Activated CD8-positive, alpha-beta memory T cell treated with anti-CD3 and anti-CD28 coated beads, Interleukin-2, amount 50 U/mL, for 24 hours (primary cell): ENCODE data around the gene SLC48A1.

ENCODE experiments used
- DNase-seq: peaks from one replicate; pipeline ENCODE4 v3.0.0-alpha.2; 2020; ENCODE audit errors: extremely low read depth

SLC48A1 gene

DNA sequence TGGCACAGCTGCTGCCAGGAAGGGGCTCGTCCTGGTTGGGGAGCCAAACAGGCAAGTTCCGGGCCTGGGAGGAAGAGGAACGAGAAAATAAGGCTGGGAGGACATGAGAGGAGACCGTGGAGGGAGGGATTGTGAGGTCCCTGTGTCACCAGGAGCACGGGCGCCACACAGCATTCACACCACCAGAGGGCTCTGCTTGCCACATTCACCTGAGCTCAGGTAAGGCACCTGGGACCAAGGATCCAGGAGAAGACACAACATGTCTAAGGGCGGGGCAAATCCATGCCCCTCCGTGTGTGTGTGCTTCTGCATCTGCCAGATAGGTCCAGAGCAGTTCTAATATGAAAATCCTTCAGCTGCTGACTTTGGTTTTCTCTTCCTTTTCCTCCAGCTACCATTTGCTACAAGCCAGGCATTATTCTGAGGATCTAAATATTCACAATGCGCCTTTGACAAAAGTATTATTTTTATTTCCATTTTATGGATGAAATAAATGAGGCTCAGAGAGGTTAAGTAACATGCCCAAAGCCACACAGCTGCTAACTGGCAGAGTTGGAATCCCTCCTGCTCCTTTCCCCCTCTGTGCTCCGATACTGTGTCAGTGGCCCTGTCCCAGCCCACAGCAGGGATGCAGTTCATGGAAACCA lies 28.9 kb upstream of the SLC48A1 start:
- no peak for DNase-seq

- no peak for DNase-seq
These were observed 28.1 kb upstream of the SLC48A1 start for GRCh38 chr12:47744778-47745436.

DNA sequence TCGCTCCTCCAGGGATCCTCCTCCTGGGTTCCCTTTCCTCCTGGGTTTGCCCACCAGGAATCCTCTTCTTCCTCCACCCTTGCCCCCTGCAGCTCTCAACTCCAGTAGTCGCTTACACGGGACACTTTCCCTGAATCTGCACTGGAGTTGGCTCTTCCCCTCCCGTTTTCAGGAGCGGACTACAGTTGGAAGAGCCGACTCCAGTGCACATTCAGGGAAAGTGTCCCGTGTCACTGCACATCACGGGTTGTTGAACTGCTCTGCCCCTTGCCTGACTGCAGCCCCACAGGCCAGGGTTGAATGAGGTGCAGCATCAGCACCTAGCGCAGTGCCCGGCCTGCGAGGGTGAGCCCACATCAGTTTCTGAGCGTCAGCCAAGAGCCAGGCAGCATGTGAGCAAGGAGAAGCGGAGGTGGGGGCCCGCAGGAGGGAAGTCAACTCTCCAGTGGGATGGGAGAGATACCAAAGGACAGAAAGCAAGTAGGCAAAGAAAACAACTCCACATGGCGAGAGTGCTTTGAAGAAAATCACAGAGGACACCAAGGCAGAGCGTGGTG lies 27.5 kb upstream of the SLC48A1 start:
- no peak for DNase-seq

GRCh38 chr12:47746073-47746472 lies 27.0 kb upstream of the SLC48A1 start:
- no peak for DNase-seq

DNA sequence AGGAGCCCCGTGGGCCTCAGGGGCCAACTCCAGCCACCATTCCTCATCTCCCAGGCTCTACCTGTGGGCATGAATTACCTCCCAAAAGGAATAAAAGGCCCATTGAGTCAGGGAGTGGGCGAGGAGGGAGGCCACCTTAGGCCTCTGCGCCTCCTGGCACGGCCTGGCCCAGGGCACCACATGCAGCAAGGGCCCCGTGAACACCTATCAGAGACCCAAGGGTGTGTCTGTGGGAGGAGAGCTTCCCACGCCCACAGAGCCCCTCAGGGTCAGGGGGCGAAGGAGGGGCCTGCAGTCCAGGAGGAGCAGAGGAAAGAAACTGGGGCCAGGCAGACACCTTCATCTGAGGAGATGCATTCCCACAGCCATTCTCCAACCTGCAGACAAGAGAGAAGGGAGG lies 26.5 kb upstream of the SLC48A1 start:
- no peak for DNase-seq

- DNase-seq: no peak
These were observed 25.9 kb upstream of the SLC48A1 start for GRCh38 chr12:47747126-47747525.

GRCh38 chr12:47747596-47748506 lies 25.2 kb upstream of the SLC48A1 start:
- no peak for DNase-seq

DNA sequence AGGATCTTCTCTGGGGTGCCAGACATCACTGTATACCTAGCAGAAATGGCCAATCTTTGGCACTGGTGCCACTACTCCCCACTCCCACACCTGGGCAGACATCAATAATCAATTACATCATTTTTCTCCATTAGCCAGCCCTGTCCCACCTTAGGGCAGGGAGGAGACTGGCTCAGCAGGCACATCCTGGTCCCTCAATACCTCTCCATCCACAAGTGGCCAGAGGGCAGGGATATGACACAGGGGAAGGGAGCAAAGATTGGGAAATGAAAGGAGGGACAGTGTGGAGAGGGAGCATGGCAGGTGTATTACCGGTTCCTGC lies 24.6 kb upstream of the SLC48A1 start:
- no peak for DNase-seq

GRCh38 chr12:47748899-47749298 lies 24.1 kb upstream of the SLC48A1 start:
- no peak for DNase-seq

DNA sequence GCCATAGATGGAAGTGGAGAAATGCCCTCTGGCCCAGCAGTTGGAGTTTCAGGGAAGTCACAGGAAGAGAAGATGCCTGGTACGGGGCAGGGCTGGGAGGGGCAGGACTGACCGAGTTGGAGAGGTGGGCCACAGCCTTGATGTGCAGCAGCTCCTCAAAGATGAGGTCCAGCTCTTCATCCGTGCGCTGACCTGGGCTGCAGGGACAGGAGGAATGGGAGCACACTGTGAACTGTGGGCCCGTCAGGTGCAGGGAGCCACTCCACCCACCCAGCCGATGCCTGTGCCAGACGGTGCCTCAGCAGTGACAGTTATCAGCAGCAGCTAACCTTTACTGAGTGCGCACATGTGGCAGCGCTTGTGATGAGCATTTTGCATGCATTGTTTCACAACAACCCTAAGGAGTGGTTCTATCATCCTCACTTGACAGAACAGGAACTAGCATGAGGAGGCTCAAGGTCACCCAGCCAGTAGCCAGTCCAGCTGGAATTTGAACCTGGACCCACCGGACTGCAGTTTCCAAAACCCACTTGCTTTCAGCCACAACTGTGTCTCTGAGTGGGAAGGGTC lies 22.7 kb upstream of the SLC48A1 start:
- DNase-seq: no peak

- no peak for DNase-seq
These were observed 22.0 kb upstream of the SLC48A1 start for GRCh38 chr12:47750916-47751470.

DNA sequence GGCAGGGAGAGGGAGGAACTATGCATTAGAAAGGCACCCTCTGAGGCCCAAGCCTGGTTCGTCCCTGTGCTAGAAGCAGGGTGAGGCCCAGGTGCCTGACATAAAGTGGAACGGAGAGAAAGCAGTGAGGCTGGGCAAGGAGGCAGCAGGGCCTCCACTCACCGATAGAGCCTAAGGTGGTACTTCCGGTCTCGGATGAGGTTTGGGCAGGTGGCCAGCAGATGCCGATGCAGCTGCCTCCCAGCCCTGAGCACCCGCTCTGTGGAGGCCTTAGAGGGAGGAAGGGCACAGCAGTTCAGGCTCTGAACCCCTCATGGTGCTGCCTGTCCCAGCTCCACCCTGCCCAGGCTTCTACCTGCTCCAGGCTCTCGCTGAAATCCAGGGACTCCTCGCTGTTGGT lies 21.5 kb upstream of the SLC48A1 start:
- no peak for DNase-seq

GRCh38 chr12:47752121-47752520 lies 20.9 kb upstream of the SLC48A1 start:
- DNase-seq: no peak

GRCh38 chr12:47752552-47752951 lies 20.5 kb upstream of the SLC48A1 start:
- no peak for DNase-seq

- DNase-seq: no peak
These were observed 19.7 kb upstream of the SLC48A1 start for GRCh38 chr12:47753021-47754001.

GRCh38 chr12:47754126-47754525 lies 18.9 kb upstream of the SLC48A1 start:
- no peak for DNase-seq

- no peak for DNase-seq
These were observed 18.2 kb upstream of the SLC48A1 start for GRCh38 chr12:47754881-47755280.

GRCh38 chr12:47755655-47756562 lies 17.1 kb upstream of the SLC48A1 start:
- DNase-seq: no peak

- no peak for DNase-seq
These were observed 15.6 kb upstream of the SLC48A1 start for GRCh38 chr12:47757364-47757839.
